Heart left ventricle (tissue), 13 donors: ENCODE data around the gene TAGLN.

Source experiments
- CTCF ChIP-seq, 12 donors: fragments of 200-600 bp; sonication (generic) in 4 of 12; IDR thresholded peaks; one replicate each; pipeline versions ENCODE4 v1.5.0 to v1.8.0; 2018 to 2022; ENCODE audit warnings: antibody characterized with exemption in 12 of 12, mild to moderate bottlenecking in 5 of 12
- POLR2A ChIP-seq, 2 donors: fragments of 450-650 bp; IDR thresholded peaks; one replicate each; pipeline ENCODE4 v1.6.1; 2017; ENCODE audit warnings: antibody characterized with exemption in 2 of 2, mild to moderate bottlenecking in 2 of 2, moderate library complexity in 2 of 2
- donor health status: ischemic (EF 13 %, LVEDD 7.1; RV severe dilation, severe dysfunction).
- donor health status: DM: no; HTN: yes; CAD: no.
- donor health status: DM: no; HTN: no; CAD: no.
- donor health status: ischemic (EF 25% LVEDD 6.9; RV normal size, moderate dysfunction).
- donor health status: ischemic (EF 25% LVEDD 5.7; RV mildly dilated, moderate dysfunction).
- donor health status: ischemic (EF 35%, LVEDD 5.7; RV mildly dilated, moderate dysfunction).
- donor health status: nonischemic (EF 11% LVEDD 7.7; RV severe dilation, severe dysfunction).
- donor health status: DM: yes; HTN: yes; CAD: no.
- donor health status: PGD.
- donor health status: ischemic (EF 29% LVEDD 5.4; RV normal size, mild dysfunction).
- donor health status: nonischemic (EF 23%, LVEDD 6.1; RV moderate dilation, normal function).

GRCh38 chr11:117204283-117205080 is 5.3 kb downstream of the TAGLN start:
- TF ChIP-seq CTCF (IDR thresholded peaks at IDR 0.05) (no peak), POLR2A (IDR thresholded peaks at IDR 0.05) (no peak)
